Right cardiac atrium (tissue), 5 donors: Measurements from ENCODE around the gene INO80. TPM values are rescaled to one million over a fixed set of nuclear protein-coding genes. Genes with fewer than 3 reads are reported as not detected.

Source experiments
- ATAC-seq, 2 donors: fragments of 200-7000 bp; cut with Tn5 transposase; one replicate each; pipeline versions ENCODE4 v1.8.0 to v1.9.1; 2020; ENCODE audit warnings: moderate library complexity in 2 of 2, mild to moderate bottlenecking in 1 of 2
- DNase-seq, 3 donors: peaks; one replicate each; pipeline ENCODE4 v3.0.0-alpha.2; 2020
- H3K27ac ChIP-seq: one replicate; pipeline ENCODE4 v1.5.1; 2013; ENCODE audit warnings: mild to moderate bottlenecking, low read length, control low read depth, moderate library complexity
- H3K27me3 ChIP-seq: one replicate; pipeline ENCODE4 v1.6.1; 2013; ENCODE audit not compliant: control insufficient read depth, insufficient read depth
- H3K4me1 ChIP-seq: one replicate; pipeline ENCODE4 v1.6.1; 2013; ENCODE audit warnings: low read length; ENCODE audit not compliant: control insufficient read depth, insufficient read depth
- H3K4me3 ChIP-seq: one replicate; pipeline ENCODE4 v1.5.1; 2013; ENCODE audit warnings: low read length, control low read depth
- H3K9me3 ChIP-seq: one replicate; pipeline ENCODE4 v1.6.1; 2013; ENCODE audit warnings: low read length; ENCODE audit not compliant: control insufficient read depth
- WGBS: extraction: QIAGEN DNeasy Blood & Tissue Kit; methylation state at CpG from one replicate; pipeline ENCODE4 v1.1.7; 2013; 5-methylcytosine and 5-hydroxymethylcytosine counted together
- intact Hi-C, 4 donors: fragments of 100-400 bp; cut with DNase I; formaldehyde crosslinking; loops; one replicate each; pipeline versions ENCODE4 v1.11.0 to v1.14.0; 2022 to 2023
- polyA plus RNA-seq: library from polyadenylated mRNA; stranded (reverse); fragments of 200-250 nt; gene quantifications from one replicate; pipeline ENCODE4 v1.2.3, GENCODE V29; 2013
- total RNA-seq, 4 donors: library from RNA; stranded (reverse); fragmentation: NEBNext Ultra II Directional; extraction: Animal tissue kit (Norgen Biotek cat#: 25700); gene quantifications; one replicate each; pipeline ENCODE4 v1.2.1, GENCODE V29; 2021
- donor health status: healthy with polysubstance abuse.
- donor health status: DM: no; HTN: yes; CAD: no.
- donor health status: DM: no; HTN: no; CAD: no.
- donor health status: DM: no; HTN: yes; CAD: no; lungs with severe emphysema.
- donor health status: DM: yes; HTN: yes; CAD: no.

The INO80 gene
- total and polyA plus RNA-seq, 5 donors: 5.8 to 14.9 (median 12.1) TPM

DNA sequence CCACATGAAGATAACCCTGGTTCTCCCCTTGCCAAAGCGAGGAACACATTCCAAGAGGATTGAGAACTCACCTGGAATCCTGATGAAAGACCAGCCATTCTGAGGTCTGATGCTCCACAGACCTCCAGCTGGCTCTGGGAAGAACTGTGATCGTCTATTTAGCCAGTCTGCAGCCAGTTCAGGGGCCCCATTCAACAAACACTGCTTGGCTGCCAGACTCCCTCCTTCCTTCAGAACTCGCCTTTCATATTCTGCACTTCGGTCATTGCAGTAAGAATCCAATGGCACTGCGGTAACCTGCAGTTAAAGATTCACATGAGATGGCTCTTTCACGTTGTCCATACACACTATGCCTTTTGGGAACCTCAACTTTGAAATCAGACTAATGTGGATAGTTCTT lies 95.3 kb downstream of the INO80 start:
- no peak overlapping the region for H3K4me3 ChIP-seq
- no peaks in the 10 kb centered on the region for H3K9me3 ChIP-seq
- H3K27me3 ChIP-seq: no peaks in the 10 kb centered on the region
- intact Hi-C loops: loop anchor here (1.0 to 10.0 kb wide), 4 partner anchors 114 to 154 kb away; no protein-coding TSS in a partner anchor
- 79% methylated on average over 6 of the region's 6 CpGs for WGBS
- peaks cover 2% of the 10 kb centered on the region for H3K4me1 ChIP-seq
- no peak overlapping the region for H3K27ac ChIP-seq
- no peak for ATAC-seq
- no peak for DNase-seq

- no peak overlapping the region for H3K4me3 ChIP-seq
- H3K9me3 ChIP-seq: no peaks in the 10 kb centered on the region
- H3K27ac ChIP-seq: no peak overlapping the region
- ATAC-seq (no peak), DNase-seq (no peak)
- WGBS: 48% methylated on average over 4 of the region's 4 CpGs
- H3K27me3 ChIP-seq: no peaks in the 10 kb centered on the region
- intact Hi-C loops: loop anchor here in 3 of 4 donors (5.0 to 10.0 kb wide), 3 partner anchors 113 to 154 kb away; no protein-coding TSS in a partner anchor
- H3K4me1 ChIP-seq: peaks cover 2% of the 10 kb centered on the region
Measured at GRCh38 chr15:41020311-41020710, 95.8 kb downstream of the INO80 start.

DNA sequence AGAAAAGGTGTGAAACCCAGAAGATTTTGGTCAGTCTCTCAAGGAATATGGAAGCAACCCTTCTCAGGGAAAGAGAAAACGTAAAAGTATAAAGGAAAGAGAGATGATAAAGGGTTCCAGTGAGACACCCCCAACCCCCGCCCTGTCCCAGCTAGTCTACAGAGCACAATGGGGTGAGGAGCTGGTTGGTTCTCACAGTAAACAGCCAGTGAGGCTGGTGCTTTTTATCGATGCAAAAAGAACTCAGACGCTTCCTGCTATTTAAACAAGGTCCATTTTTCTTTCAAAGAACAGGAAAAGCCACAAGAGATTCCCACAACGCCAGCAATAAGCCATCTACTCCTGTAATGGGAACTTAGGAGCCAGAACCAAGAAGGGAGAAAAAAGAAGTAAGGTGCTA lies 96.9 kb downstream of the INO80 start:
- no peaks in the 10 kb centered on the region for H3K27me3 ChIP-seq
- H3K27ac ChIP-seq: no peak overlapping the region
- H3K4me3 ChIP-seq: no peak overlapping the region
- no peak for DNase-seq
- no peaks in the 10 kb centered on the region for H3K4me1 ChIP-seq
- WGBS: 57% methylated on average over 5 of the region's 5 CpGs
- intact Hi-C loops: loop anchor here in 1 of 4 donors (2.0 to 10.0 kb wide), 2 partner anchors 74 to 116 kb away; no protein-coding TSS in a partner anchor
- peak; percentile 54 to 69 for ATAC-seq
- H3K9me3 ChIP-seq: no peaks in the 10 kb centered on the region

DNA sequence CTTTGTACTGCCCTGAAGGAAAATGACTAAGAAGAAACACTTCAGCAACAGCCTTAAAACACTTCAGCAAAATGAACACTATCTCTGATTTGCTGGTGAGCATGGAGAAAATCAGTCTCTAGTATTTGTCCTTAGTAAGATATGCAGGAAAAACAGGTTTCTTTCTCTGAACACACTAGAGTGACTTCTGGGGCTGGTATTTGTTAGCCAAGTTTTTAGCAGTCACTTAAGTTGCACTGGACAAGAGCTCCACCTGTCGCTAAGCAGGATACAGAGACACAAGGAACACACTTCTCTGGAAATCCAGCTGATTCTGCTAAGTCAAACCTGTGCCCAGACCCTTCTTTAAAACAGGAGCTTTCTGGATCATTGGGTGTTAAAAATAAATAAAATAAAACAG lies 97.5 kb downstream of the INO80 start:
- intact Hi-C loops: loop anchor here in 1 of 4 donors (2.0 to 10.0 kb wide), 2 partner anchors 74 to 116 kb away; no protein-coding TSS in a partner anchor
- Histone ChIP-seq H3K27me3 (no peaks in the 10 kb centered on the region), H3K4me3 (no peak overlapping the region), H3K27ac (no peak overlapping the region), H3K9me3 (no peaks in the 10 kb centered on the region), H3K4me1 (no peaks in the 10 kb centered on the region)
- no peak for DNase-seq
- WGBS: 73% methylated on average over 1 of the region's 1 CpG
- ATAC-seq: peak; percentile 72 to 78

GRCh38 chr15:41017066-41017735 lies 98.9 kb downstream of the INO80 start:
- Histone ChIP-seq H3K27ac (no peak overlapping the region), H3K4me1 (no peaks in the 10 kb centered on the region), H3K4me3 (no peak overlapping the region), H3K27me3 (no peaks in the 10 kb centered on the region), H3K9me3 (no peaks in the 10 kb centered on the region)
- no peak for DNase-seq
- intact Hi-C loops: loop anchor here in 1 of 4 donors (10.0 kb wide), 1 partner anchor 72 kb away; no protein-coding TSS in a partner anchor
- ATAC-seq: no peak
- 36% methylated on average over 2 of the region's 2 CpGs for WGBS

- ATAC-seq: no peak
- Histone ChIP-seq H3K4me3 (no peak overlapping the region), H3K9me3 (no peaks in the 10 kb centered on the region), H3K27me3 (no peaks in the 10 kb centered on the region), H3K4me1 (no peaks in the 10 kb centered on the region), H3K27ac (no peak overlapping the region)
- no peak for DNase-seq
- 59% methylated on average over 3 of the region's 3 CpGs for WGBS
- intact Hi-C loops: loop anchor here in 1 of 4 donors (10.0 kb wide), 1 partner anchor 69 kb away; no protein-coding TSS in a partner anchor
Measured at GRCh38 chr15:41013691-41014414, 102.2 kb downstream of the INO80 start.

DNA sequence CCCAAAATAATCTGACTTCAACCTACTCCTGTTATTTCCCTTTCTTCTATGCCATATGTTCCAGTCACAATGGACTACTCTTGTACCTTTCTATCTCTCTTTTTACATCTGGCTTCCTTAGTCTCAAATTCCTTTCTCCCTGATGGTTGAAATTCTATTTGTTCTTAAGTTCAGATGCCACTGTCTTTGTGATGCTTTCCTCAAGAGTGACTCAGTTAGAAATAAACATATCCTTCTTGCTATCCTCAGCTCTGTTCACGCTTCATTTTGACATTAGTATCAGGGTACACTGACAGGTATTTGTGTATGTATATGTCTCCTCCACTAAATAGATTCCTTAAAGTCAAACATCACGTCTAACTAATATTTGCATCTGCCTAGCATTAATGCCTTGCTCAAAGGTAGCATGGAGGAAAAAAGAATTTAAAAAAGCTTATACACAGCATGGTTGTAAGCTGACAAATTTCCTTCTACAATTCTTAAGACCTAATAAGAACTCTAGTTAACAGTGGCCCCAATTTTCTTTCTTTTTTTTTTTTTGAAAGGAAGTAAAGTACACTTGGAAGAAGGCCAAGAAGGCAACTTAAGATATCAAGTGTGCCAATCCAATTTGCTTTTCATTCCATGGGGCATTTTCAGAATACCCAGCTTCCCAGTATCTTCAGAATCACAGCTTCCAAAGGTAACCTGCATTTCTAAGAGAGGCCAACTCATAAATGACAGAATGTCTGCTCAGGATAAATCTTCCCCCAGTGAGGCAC lies 104.8 kb downstream of the INO80 start:
- no peak for ATAC-seq
- WGBS: 90% methylated on average over 2 of the region's 2 CpGs
- no peaks in the 10 kb centered on the region for H3K27me3 ChIP-seq
- H3K9me3 ChIP-seq: no peaks in the 10 kb centered on the region
- no peak for DNase-seq
- H3K4me1 ChIP-seq: no peaks in the 10 kb centered on the region
- intact Hi-C loops: loop anchor here in 1 of 4 donors (10.0 kb wide), 1 partner anchor 66 kb away; no protein-coding TSS in a partner anchor
- no peak overlapping the region for H3K4me3 ChIP-seq
- H3K27ac ChIP-seq: no peak overlapping the region

- Histone ChIP-seq H3K4me3 (no peak overlapping the region), H3K9me3 (no peaks in the 10 kb centered on the region), H3K4me1 (no peaks in the 10 kb centered on the region), H3K27ac (no peak overlapping the region), H3K27me3 (no peaks in the 10 kb centered on the region)
- ATAC-seq (no peak), DNase-seq (no peak)
- intact Hi-C loops: loop anchor here in 1 of 4 donors (10.0 kb wide), 1 partner anchor 66 kb away; no protein-coding TSS in a partner anchor
Measured at GRCh38 chr15:41010345-41010744, 105.7 kb downstream of the INO80 start.

DNA sequence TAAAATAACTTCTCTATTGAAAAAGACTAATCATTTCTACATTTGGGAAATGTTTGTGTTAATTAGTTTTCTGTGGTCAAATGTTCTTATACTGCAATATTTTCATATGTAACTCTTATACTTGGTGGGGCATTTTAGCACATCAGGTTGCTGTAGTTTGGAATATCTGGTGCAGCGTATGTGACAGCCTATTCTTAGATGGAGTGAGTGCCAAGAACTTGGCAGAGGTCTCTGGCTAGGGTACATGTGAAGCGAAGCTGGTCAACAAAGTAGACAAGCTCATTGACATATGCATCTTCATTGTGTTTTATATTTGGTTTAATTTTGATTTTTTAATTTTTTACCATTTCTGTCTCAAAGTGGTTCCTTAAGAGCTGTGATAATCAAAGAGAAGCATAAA lies 109.6 kb downstream of the INO80 start:
- peak; percentile 63 to 76 for ATAC-seq
- WGBS: 53% methylated on average over 2 of the region's 2 CpGs
- no peak overlapping the region for H3K27ac ChIP-seq
- no peaks in the 10 kb centered on the region for H3K4me1 ChIP-seq
- no peaks in the 10 kb centered on the region for H3K27me3 ChIP-seq
- no peaks in the 10 kb centered on the region for H3K9me3 ChIP-seq
- intact Hi-C loops: loop anchor here in 1 of 4 donors (10.0 kb wide), 1 partner anchor 52 kb away; the partner anchor contains the start of gene CHAC1
- no peak overlapping the region for H3K4me3 ChIP-seq
- DNase-seq: no peak

DNA sequence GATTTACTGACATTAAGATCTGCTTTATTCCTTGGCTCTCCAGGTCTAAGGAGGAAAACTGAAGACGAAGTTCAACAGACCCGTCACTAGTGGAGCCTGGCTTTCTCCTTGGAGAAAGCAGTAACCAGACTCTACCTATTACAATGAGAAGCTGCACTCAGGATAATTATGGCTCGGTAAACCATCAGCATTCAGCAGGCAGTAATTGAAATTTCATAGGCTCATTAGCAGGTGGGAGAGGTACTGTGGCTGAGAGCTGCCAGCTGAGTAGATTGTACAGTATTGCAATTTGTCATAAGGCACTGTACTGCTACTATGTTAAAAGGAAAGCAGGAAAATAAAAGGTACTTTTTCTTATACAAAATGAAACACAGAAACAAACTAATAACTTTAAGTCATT lies 111.6 kb downstream of the INO80 start:
- intact Hi-C loops: loop anchor here in 1 of 4 donors (10.0 kb wide), 1 partner anchor 50 kb away; the partner anchor contains the start of gene CHAC1
- 91% methylated on average over 3 of the region's 3 CpGs for WGBS
- DNase-seq: no peak
- Histone ChIP-seq H3K27me3 (no peaks in the 10 kb centered on the region), H3K9me3 (no peaks in the 10 kb centered on the region), H3K4me3 (no peak overlapping the region), H3K27ac (no peak overlapping the region), H3K4me1 (no peaks in the 10 kb centered on the region)
- no peak for ATAC-seq
